CD4-positive, alpha-beta T cell treated with Interleukin-1 beta for 1 hour (primary cell): ENCODE results near the gene CLEC4M.

Experiments
- DNase-seq, 2 donors: peaks; one replicate each; pipeline ENCODE4 v3.0.0-alpha.2; 2020 to 2022

Gene CLEC4M

GRCh38 chr19:7762719-7763293 is at the start of gene CLEC4M:
CLEC4M (plus strand) TSS chr19:7763243; CDS start chr19:7763267, 24 bp downstream.
- no peak for DNase-seq

- no peak for DNase-seq
Observed at GRCh38 chr19:7715671-7716070, 47.4 kb upstream of the CLEC4M start.

GRCh38 chr19:7716762-7717161 is 46.3 kb upstream of the CLEC4M start:
- DNase-seq: no peak

- DNase-seq: peak in 1 of 2 donors; percentile 34
Observed at GRCh38 chr19:7718668-7719067, 44.4 kb upstream of the CLEC4M start.

GRCh38 chr19:7720351-7720750 is 42.7 kb upstream of the CLEC4M start:
- no peak for DNase-seq

- no peak for DNase-seq
Observed at GRCh38 chr19:7722231-7722651, 40.8 kb upstream of the CLEC4M start.

GRCh38 chr19:7725791-7726190 is 37.3 kb upstream of the CLEC4M start:
- DNase-seq: no peak

GRCh38 chr19:7729211-7729610 is 33.8 kb upstream of the CLEC4M start:
- DNase-seq: peak in 1 of 2 donors; percentile 49

- DNase-seq: peak in 1 of 2 donors; percentile 33
Observed at GRCh38 chr19:7729831-7730285, 33.2 kb upstream of the CLEC4M start.

- no peak for DNase-seq
Observed at GRCh38 chr19:7730286-7731217, 32.5 kb upstream of the CLEC4M start.

- DNase-seq: no peak
Observed at GRCh38 chr19:7731218-7731595, 31.8 kb upstream of the CLEC4M start.

- DNase-seq: no peak
Observed at GRCh38 chr19:7731615-7732014, 31.4 kb upstream of the CLEC4M start.

- DNase-seq: no peak
Observed at GRCh38 chr19:7732045-7732444, 31.0 kb upstream of the CLEC4M start, which contains the start of gene CLEC4G. CLEC4G (minus strand) TSS chr19:7732110; CDS start chr19:7732102, 8 bp downstream.

- DNase-seq: no peak
Observed at GRCh38 chr19:7733376-7733775, 29.7 kb upstream of the CLEC4M start.

- peak in 1 of 2 donors; percentile 13 for DNase-seq
Observed at GRCh38 chr19:7734220-7735203, 28.5 kb upstream of the CLEC4M start.

GRCh38 chr19:7736148-7736547 is 26.9 kb upstream of the CLEC4M start:
- DNase-seq: no peak

- no peak for DNase-seq
Observed at GRCh38 chr19:7737215-7737614, 25.8 kb upstream of the CLEC4M start.

GRCh38 chr19:7738023-7738422 is 25.0 kb upstream of the CLEC4M start:
- no peak for DNase-seq

- no peak for DNase-seq
Observed at GRCh38 chr19:7739211-7739755, 23.8 kb upstream of the CLEC4M start.

GRCh38 chr19:7739801-7740681 is 23.0 kb upstream of the CLEC4M start:
- no peak for DNase-seq

- DNase-seq: no peak
Observed at GRCh38 chr19:7740682-7741054, 22.4 kb upstream of the CLEC4M start.
